ENCODE measurements around the gene AMBRA1. TPM values are rescaled to one million over a fixed set of nuclear protein-coding genes. Genes with fewer than 3 reads are reported as not detected.

AMBRA1 gene
- total RNA-seq, 6 donors from 2014 or later: 22.9 to 55.7 (median 33.2) TPM

DNA sequence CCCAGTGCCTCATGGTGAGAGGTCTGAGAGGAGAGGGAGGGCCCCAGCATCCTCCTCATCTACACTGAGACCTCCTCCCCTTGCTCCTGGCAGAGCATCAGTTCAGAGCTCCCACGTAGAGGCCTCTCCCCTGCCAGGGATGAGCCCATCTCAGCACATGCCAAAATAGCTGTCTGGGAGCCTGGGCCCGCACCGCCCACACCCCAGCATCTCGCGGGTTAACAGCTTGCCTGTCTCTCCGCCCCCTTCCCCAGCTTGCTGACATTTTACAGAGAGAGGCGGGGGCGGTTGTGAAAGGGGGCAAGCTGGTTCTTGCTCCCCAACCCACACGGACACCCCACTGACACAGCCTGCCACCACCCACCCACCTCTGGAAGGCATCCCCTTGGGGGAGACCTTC lies 240.1 kb downstream of the AMBRA1 start:
- no peak overlapping the region for H3K4me3 ChIP-seq
- no peaks in the 10 kb centered on the region for H3K9me3 ChIP-seq
- H3K36me3 ChIP-seq: peaks cover 0 to 18% (median 6%) of the 10 kb centered on the region in 4 donors
- peaks cover 40 to 71% (median 54%) of the 10 kb centered on the region in 4 donors for H3K4me1 ChIP-seq
- no peak for TF ChIP-seq EP300 (IDR thresholded peaks at IDR 0.05)
- no peak for TF ChIP-seq POLR2AphosphoS5 (IDR thresholded peaks at IDR 0.05)
- TF ChIP-seq, protein P1, sequence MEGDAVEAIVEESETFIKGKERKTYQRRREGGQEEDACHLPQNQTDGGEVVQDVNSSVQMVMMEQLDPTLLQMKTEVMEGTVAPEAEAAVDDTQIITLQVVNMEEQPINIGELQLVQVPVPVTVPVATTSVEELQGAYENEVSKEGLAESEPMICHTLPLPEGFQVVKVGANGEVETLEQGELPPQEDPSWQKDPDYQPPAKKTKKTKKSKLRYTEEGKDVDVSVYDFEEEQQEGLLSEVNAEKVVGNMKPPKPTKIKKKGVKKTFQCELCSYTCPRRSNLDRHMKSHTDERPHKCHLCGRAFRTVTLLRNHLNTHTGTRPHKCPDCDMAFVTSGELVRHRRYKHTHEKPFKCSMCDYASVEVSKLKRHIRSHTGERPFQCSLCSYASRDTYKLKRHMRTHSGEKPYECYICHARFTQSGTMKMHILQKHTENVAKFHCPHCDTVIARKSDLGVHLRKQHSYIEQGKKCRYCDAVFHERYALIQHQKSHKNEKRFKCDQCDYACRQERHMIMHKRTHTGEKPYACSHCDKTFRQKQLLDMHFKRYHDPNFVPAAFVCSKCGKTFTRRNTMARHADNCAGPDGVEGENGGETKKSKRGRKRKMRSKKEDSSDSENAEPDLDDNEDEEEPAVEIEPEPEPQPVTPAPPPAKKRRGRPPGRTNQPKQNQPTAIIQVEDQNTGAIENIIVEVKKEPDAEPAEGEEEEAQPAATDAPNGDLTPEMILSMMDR (IDR thresholded peaks at IDR 0.05): no peak
- no peak for TF ChIP-seq POLR2A (IDR thresholded peaks at IDR 0.05)
- peak overlapping the region in 3 of 4 donors; percentile 13 to 53 (median 26) for H3K27ac ChIP-seq
- ATAC-seq (ENCODE audit: low FRiP score in 2 of 2): peak in 1 of 2 donors; percentile 32
- H3K27me3 ChIP-seq: no peaks in the 10 kb centered on the region
- DNase-seq: peak in 1 of 2 donors; percentile 57
- WGBS, 2 donors: 54 to 66% methylated on average over 5 to 9 of the region's 9 CpGs

DNA sequence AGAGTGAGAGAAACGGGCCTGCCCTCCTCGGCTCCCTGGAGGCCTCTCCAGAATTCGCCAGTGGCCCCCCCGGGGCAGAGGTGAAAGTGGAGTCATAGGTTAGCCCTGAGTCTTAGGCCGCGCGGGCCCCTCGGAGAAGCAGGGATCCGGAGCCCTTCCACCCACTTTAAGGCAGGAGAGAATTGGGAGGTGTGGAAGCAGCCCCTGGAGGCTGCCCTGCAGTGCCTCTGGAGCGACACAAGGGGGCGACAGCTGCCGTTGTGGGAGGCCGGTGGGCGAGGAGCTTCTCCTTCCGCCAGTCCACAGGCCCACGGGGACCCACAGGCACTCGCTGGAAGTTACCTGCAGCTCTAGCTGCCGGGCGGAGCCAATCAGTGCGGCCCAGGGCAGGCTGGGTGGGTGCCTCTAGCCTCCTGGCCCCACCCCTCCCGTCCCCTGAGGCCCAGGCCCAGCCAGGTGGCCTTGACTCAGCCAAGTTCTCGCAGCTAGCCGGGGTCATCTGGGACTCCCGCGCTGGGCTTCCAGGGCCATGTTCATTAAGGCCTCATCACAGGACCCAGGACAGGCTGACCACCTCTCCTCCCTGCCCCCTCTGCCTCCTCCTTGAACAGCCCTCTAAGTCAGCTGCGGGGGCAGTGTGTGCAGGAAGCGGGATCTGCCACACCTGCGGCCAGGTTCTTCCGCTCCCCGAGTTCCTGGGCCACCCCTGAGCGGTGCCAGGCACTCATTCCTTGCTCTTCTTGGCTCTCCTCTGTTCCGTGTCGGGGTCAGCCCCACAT lies 241.6 kb downstream of the AMBRA1 start:
- Histone ChIP-seq H3K4me1 (peaks cover 49 to 76% (median 60%) of the 10 kb centered on the region in 4 donors), H3K4me3 (peak overlapping the region in 1 of 4 donors; percentile 0), H3K9me3 (no peaks in the 10 kb centered on the region), H3K27ac (peak overlapping the region in 3 of 4 donors; percentile 35 to 60 (median 48)), H3K36me3 (peaks cover 0 to 18% (median 6%) of the 10 kb centered on the region in 4 donors), H3K27me3 (no peaks in the 10 kb centered on the region)
- no peak for TF ChIP-seq EP300 (IDR thresholded peaks at IDR 0.05)
- TF ChIP-seq, protein P1 (IDR thresholded peaks at IDR 0.05): peak; percentile 69 to 88 (median 86)
- DNase-seq (peak in 1 of 2 donors; percentile 78), ATAC-seq (ENCODE audit: low FRiP score in 2 of 2) (no peak)
- WGBS, 2 donors: 61 to 81% methylated on average over 8 to 25 of the region's 33 CpGs

DNA sequence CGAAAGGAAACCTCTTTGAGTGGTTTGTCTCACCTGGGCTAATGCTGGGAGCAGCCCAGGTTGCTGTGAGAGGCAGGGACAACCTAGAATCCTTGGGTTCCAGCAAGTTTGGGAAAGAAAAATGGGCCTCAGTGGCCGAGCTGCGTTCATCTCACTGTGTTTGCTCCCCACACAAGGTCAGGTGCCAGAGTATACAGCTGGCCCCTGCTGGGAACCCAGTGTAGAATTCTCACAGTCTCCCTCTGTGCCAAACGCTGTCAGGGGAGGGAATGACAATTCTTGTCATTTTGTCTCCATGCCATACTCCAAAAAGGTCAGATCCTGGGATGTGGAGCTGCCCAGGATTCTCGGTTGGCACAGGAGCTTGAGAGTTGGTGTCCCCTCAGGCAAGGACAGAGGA lies 242.2 kb downstream of the AMBRA1 start:
- H3K4me3 ChIP-seq: no peak overlapping the region
- H3K27ac ChIP-seq: peak overlapping the region in 3 of 4 donors; percentile 35 to 60 (median 48)
- 75 to 87% methylated on average over 3 to 5 of the region's 5 CpGs for WGBS, 2 donors
- H3K27me3 ChIP-seq: no peaks in the 10 kb centered on the region
- ATAC-seq (ENCODE audit: low FRiP score in 2 of 2): no peak
- H3K36me3 ChIP-seq: peaks cover 0 to 18% (median 6%) of the 10 kb centered on the region in 4 donors
- peaks cover 49 to 74% (median 59%) of the 10 kb centered on the region in 4 donors for H3K4me1 ChIP-seq
- TF ChIP-seq POLR2AphosphoS5 (IDR thresholded peaks at IDR 0.05): no peak
- no peak for TF ChIP-seq POLR2A (IDR thresholded peaks at IDR 0.05)
- TF ChIP-seq, protein P1 (IDR thresholded peaks at IDR 0.05): no peak
- TF ChIP-seq EP300 (IDR thresholded peaks at IDR 0.05): no peak
- DNase-seq: no peak
- H3K9me3 ChIP-seq: no peaks in the 10 kb centered on the region

DNA sequence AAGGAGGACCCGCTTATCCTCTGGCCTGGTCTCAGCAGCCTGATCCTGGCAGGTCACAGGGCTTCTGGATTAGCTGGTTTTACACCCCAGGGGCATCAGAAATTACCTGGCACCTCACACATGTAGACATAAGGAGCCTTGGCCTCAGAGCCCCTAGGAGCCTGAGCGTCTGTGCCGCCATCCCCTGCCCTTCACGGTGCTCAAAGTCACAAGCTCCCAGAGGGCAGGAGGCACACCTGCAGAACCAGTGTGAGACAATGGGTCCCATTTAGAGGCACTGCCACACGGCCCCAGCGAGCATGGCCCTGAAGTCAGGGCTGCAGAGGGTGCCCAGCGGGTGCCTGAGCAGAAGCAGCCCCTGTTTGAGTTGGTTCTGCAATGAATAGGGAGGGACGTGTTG lies 242.7 kb downstream of the AMBRA1 start:
- Histone ChIP-seq H3K9me3 (no peaks in the 10 kb centered on the region), H3K4me3 (no peak overlapping the region), H3K36me3 (peaks cover 0 to 14% (median 3%) of the 10 kb centered on the region in 4 donors), H3K4me1 (peaks cover 51 to 74% (median 61%) of the 10 kb centered on the region in 4 donors), H3K27ac (peak overlapping the region in 2 of 4 donors; percentile 11 to 48), H3K27me3 (no peaks in the 10 kb centered on the region)
- WGBS, 2 donors: 80 to 100% methylated on average over 1 to 8 of the region's 8 CpGs
- no peak for ATAC-seq (ENCODE audit: low FRiP score in 2 of 2)
- TF ChIP-seq EP300 (IDR thresholded peaks at IDR 0.05) (no peak), POLR2AphosphoS5 (IDR thresholded peaks at IDR 0.05) (no peak), POLR2A (IDR thresholded peaks at IDR 0.05) (no peak)
- TF ChIP-seq, protein P1 (IDR thresholded peaks at IDR 0.05): no peak
- no peak for DNase-seq

Measured in upper lobe of left lung (tissue), 6 donors.